ENCODE measurements around the gene MMP25.

The MMP25 gene

GRCh38 chr16:3057181-3058138 lies 11.1 kb downstream of the MMP25 start:
- no peak overlapping the region; the same call in 1 of the 2 replicates for H3K4me3 ChIP-seq (ENCODE audit: low read length)

DNA sequence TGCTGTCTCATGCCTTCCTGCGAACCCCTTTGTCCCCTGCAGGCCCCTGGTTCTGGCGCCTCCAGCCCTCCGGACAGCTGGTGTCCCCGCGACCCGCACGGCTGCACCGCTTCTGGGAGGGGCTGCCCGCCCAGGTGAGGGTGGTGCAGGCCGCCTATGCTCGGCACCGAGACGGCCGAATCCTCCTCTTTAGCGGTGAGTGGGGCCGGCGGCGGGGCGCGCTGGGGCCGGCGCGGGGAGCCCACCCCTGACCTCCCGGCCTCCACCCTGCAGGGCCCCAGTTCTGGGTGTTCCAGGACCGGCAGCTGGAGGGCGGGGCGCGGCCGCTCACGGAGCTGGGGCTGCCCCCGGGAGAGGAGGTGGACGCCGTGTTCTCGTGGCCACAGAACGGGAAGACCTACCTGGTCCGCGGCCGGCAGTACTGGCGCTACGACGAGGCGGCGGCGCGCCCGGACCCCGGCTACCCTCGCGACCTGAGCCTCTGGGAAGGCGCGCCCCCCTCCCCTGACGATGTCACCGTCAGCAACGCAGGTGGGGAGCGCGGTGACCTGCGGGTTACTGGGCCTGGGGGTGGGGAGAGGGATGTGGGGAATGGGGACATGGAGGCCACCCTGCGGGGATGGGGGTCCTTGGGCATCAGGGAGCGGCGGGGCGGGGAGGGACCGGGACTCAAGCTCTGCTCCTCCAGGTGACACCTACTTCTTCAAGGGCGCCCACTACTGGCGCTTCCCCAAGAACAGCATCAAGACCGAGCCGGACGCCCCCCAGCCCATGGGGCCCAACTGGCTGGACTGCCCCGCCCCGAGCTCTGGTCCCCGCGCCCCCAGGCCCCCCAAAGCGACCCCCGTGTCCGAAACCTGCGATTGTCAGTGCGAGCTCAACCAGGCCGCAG lies 12.0 kb downstream of the MMP25 start:
- no CpG with 5 or more reads among the region's 77 CpGs for WGBS (ENCODE audit: insufficient coverage, insufficient read length)
- H3K27me3 ChIP-seq (ENCODE audit: control insufficient read depth, insufficient read depth, low read length): no peaks in the 10 kb centered on the region
- H3K27ac ChIP-seq (ENCODE audit: low read length): no peak overlapping the region
- H3K4me3 ChIP-seq (ENCODE audit: low read length): peak overlapping the region; percentile 50
- no peak for DNase-seq (ENCODE audit: low read depth, low spot score)
- H3K36me3 ChIP-seq (ENCODE audit: control insufficient read depth, insufficient read depth, low read length): no peaks in the 10 kb centered on the region
- peaks cover 4% of the 10 kb centered on the region for H3K4me1 ChIP-seq (ENCODE audit: control insufficient read depth, insufficient read depth, low read length)
- no peaks in the 10 kb centered on the region for H3K9me3 ChIP-seq (ENCODE audit: control insufficient read depth, insufficient read depth, low read length)

More at GRCh38 chr16:3057181-3058138, 11.1 kb downstream of the MMP25 start:
- Histone ChIP-seq H3K9me3 (ENCODE audit: control insufficient read depth, insufficient read depth, low read length) (no peaks in the 10 kb centered on the region), H3K36me3 (ENCODE audit: control insufficient read depth, insufficient read depth, low read length) (no peaks in the 10 kb centered on the region), H3K27me3 (ENCODE audit: control insufficient read depth, insufficient read depth, low read length) (no peaks in the 10 kb centered on the region), H3K4me1 (ENCODE audit: control insufficient read depth, insufficient read depth, low read length) (peaks cover 4% of the 10 kb centered on the region), H3K27ac (ENCODE audit: low read length) (no peak overlapping the region)
- no CpG with 5 or more reads among the region's 22 CpGs for WGBS (ENCODE audit: insufficient coverage, insufficient read length)
- no peak for DNase-seq (ENCODE audit: low read depth, low spot score)

DNA sequence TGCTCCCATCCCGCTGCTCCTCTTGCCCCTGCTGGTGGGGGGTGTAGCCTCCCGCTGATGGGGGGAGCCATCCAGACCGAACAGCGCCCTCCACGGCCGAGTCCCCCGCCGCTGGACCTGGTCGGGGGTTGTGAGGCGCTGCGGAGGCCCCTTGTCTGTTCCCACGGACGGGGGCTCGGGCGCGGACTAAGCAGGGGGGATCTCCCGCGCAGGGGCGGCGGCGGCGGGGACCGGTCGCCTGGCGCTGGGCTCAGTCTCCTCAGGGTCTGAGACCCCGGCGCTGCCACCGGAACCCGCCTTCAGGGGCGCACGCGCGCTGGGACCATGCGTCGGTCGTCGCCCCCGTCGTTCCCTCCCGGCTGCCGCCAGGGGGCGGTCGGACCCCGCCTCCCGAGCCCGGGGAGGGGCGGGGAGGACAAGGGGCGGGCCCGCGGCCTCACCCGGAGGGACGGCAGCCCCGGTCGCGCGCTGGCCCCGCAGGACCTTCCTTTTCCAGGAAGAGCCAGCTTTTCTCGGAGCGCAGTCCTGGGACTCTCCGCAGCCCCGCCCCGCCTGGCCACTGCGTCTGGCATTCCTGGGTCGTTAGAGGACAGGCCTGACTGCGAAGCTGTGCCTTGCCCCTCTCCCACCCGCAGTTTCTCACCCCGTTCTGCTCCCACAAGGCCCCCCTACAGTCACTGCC lies 12.8 kb downstream of the MMP25 start:
- peak; percentile 82 for DNase-seq (ENCODE audit: low read depth, low spot score)
- Histone ChIP-seq H3K36me3 (ENCODE audit: control insufficient read depth, insufficient read depth, low read length) (no peaks in the 10 kb centered on the region), H3K27ac (ENCODE audit: low read length) (no peak overlapping the region), H3K27me3 (ENCODE audit: control insufficient read depth, insufficient read depth, low read length) (no peaks in the 10 kb centered on the region), H3K9me3 (ENCODE audit: control insufficient read depth, insufficient read depth, low read length) (no peaks in the 10 kb centered on the region), H3K4me3 (ENCODE audit: low read length) (peak overlapping the region; percentile 50; the same call in 1 of the 2 replicates), H3K4me1 (ENCODE audit: control insufficient read depth, insufficient read depth, low read length) (peaks cover 5% of the 10 kb centered on the region)
- WGBS (ENCODE audit: insufficient coverage, insufficient read length): no CpG with 5 or more reads among the region's 67 CpGs

GRCh38 chr16:3059723-3060242 lies 13.4 kb downstream of the MMP25 start:
- H3K27me3 ChIP-seq (ENCODE audit: control insufficient read depth, insufficient read depth, low read length): no peaks in the 10 kb centered on the region
- no peak overlapping the region; the same call in 1 of the 2 replicates for H3K4me3 ChIP-seq (ENCODE audit: low read length)
- no CpG with 5 or more reads among the region's 9 CpGs for WGBS (ENCODE audit: insufficient coverage, insufficient read length)
- H3K9me3 ChIP-seq (ENCODE audit: control insufficient read depth, insufficient read depth, low read length): no peaks in the 10 kb centered on the region
- no peaks in the 10 kb centered on the region for H3K36me3 ChIP-seq (ENCODE audit: control insufficient read depth, insufficient read depth, low read length)
- DNase-seq (ENCODE audit: low read depth, low spot score): no peak
- H3K27ac ChIP-seq (ENCODE audit: low read length): no peak overlapping the region
- H3K4me1 ChIP-seq (ENCODE audit: control insufficient read depth, insufficient read depth, low read length): peaks cover 5% of the 10 kb centered on the region

- H3K4me3 ChIP-seq (ENCODE audit: low read length): no peak overlapping the region
- no peak overlapping the region for H3K27ac ChIP-seq (ENCODE audit: low read length)
- H3K27me3 ChIP-seq (ENCODE audit: control insufficient read depth, insufficient read depth, low read length): no peaks in the 10 kb centered on the region
- DNase-seq (ENCODE audit: low read depth, low spot score): no peak
- no CpG with 5 or more reads among the region's 14 CpGs for WGBS (ENCODE audit: insufficient coverage, insufficient read length)
- peaks cover 5% of the 10 kb centered on the region for H3K4me1 ChIP-seq (ENCODE audit: control insufficient read depth, insufficient read depth, low read length)
- H3K9me3 ChIP-seq (ENCODE audit: control insufficient read depth, insufficient read depth, low read length): no peaks in the 10 kb centered on the region
- H3K36me3 ChIP-seq (ENCODE audit: control insufficient read depth, insufficient read depth, low read length): no peaks in the 10 kb centered on the region
Measured at GRCh38 chr16:3060339-3061127, 14.2 kb downstream of the MMP25 start.

- Histone ChIP-seq H3K27ac (ENCODE audit: low read length) (no peak overlapping the region), H3K4me1 (ENCODE audit: control insufficient read depth, insufficient read depth, low read length) (peaks cover 5% of the 10 kb centered on the region), H3K9me3 (ENCODE audit: control insufficient read depth, insufficient read depth, low read length) (no peaks in the 10 kb centered on the region), H3K4me3 (ENCODE audit: low read length) (no peak overlapping the region), H3K27me3 (ENCODE audit: control insufficient read depth, insufficient read depth, low read length) (no peaks in the 10 kb centered on the region), H3K36me3 (ENCODE audit: control insufficient read depth, insufficient read depth, low read length) (no peaks in the 10 kb centered on the region)
- WGBS (ENCODE audit: insufficient coverage, insufficient read length): no CpG with 5 or more reads among the region's 6 CpGs
- no peak for DNase-seq (ENCODE audit: low read depth, low spot score)
Measured at GRCh38 chr16:3062553-3062952, 16.2 kb downstream of the MMP25 start.

GRCh38 chr16:3063625-3064386 lies 17.4 kb downstream of the MMP25 start:
- no peaks in the 10 kb centered on the region for H3K9me3 ChIP-seq (ENCODE audit: control insufficient read depth, insufficient read depth, low read length)
- peaks cover 5% of the 10 kb centered on the region for H3K4me1 ChIP-seq (ENCODE audit: control insufficient read depth, insufficient read depth, low read length)
- no peak for DNase-seq (ENCODE audit: low read depth, low spot score)
- H3K27me3 ChIP-seq (ENCODE audit: control insufficient read depth, insufficient read depth, low read length): no peaks in the 10 kb centered on the region
- no peak overlapping the region for H3K27ac ChIP-seq (ENCODE audit: low read length)
- no peak overlapping the region for H3K4me3 ChIP-seq (ENCODE audit: low read length)
- WGBS (ENCODE audit: insufficient coverage, insufficient read length): no CpG with 5 or more reads among the region's 8 CpGs
- H3K36me3 ChIP-seq (ENCODE audit: control insufficient read depth, insufficient read depth, low read length): no peaks in the 10 kb centered on the region

DNA sequence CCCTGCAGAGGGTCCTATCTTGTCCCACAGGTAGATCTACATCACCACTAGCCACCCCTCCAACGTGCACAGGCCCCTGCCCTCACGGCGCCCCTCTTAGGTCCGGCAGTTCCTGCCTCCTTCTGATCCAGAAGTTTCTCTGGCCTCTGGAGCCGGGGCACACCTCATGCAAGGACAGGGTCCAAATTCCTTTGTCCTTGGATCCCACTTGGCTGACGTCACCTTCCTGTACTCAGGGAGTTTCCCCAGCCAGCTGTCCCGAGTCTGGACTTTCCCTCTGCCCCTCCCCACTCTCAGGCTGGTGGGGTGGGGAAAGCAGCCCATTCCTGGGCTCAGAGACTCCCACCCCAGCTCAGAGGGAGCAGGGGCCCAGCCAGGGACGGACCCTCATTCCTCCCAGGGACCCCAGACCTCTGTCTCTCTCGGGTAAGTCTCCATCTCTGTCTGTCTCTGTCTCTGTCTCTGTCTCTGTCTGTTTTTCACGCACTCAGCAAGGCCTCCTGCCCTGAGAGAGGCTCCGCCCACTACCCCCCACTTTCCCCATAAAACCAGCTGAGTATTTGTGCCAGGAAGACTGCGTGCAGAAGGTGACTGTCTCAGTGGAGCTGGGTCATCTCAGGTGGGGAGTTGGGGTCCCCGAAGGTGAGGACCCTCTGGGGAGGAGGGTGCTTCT lies 18.8 kb downstream of the MMP25 start, which contains the start of gene IL32:
IL32 (plus strand) TSS at position 572 of the 673 bp plus-strand sequence. CDS start 172 bp downstream, outside the sequence.
- WGBS (ENCODE audit: insufficient coverage, insufficient read length): no CpG with 5 or more reads among the region's 13 CpGs
- H3K27me3 ChIP-seq (ENCODE audit: control insufficient read depth, insufficient read depth, low read length): no peaks in the 10 kb centered on the region
- no peaks in the 10 kb centered on the region for H3K36me3 ChIP-seq (ENCODE audit: control insufficient read depth, insufficient read depth, low read length)
- H3K4me3 ChIP-seq (ENCODE audit: low read length): no peak within 1 kb of the TSS
- DNase-seq (ENCODE audit: low read depth, low spot score): no peak
- H3K4me1 ChIP-seq (ENCODE audit: control insufficient read depth, insufficient read depth, low read length): peaks cover 2% of the 10 kb centered on the region; the same call in 1 of the 2 replicates
- no peak within 1 kb of the TSS for H3K27ac ChIP-seq (ENCODE audit: low read length)
- no peaks in the 10 kb centered on the region for H3K9me3 ChIP-seq (ENCODE audit: control insufficient read depth, insufficient read depth, low read length)
